Body of pancreas (tissue), 4 donors: ENCODE results near the gene LBX1.

ENCODE experiments used
- CTCF ChIP-seq, 7 experiments: fragments of 450-650 bp in 4 of 7; fragments of 200-600 bp in 3 of 7; sonication (generic) in 3 of 7; IDR thresholded peaks; one replicate each; pipeline ENCODE4 v1.5.1; 2016 to 2019; ENCODE audit warnings: antibody characterized with exemption in 7 of 7
- POLR2A ChIP-seq, 3 donors: fragments of 450-650 bp; IDR thresholded peaks; one replicate each; pipeline ENCODE4 v1.6.1; 2016; ENCODE audit warnings: antibody characterized with exemption in 3 of 3, mild to moderate bottlenecking in 2 of 3

DNA sequence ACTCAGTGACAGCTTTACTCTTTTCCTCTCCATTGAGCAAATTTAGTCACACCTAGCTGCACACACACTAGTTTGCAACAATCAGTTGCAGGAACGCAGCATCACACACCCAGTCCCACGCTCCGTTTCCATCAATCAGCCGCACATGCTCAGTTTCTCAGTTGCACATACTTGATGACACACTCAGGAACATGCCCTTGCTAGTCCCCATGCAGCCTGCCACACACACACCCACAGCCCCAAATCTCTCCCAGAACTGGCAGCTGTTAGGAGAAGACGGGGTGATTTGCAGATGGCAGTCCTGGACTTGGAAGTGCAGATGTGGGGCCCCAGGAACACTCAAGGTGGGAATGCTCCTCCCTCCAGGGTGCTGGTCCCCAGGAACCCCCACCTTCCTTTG lies 7.7 kb downstream of the LBX1 start:
- no peak for TF ChIP-seq CTCF (IDR thresholded peaks at IDR 0.05)
- TF ChIP-seq POLR2A (IDR thresholded peaks at IDR 0.05), result no peak
